AG08396 (cell line): ENCODE measurements around the gene MRPL48.
A peak's percentile ranks its signal among the peaks of the same experiment; 100 is the strongest.
"Not testable (repeated sequence)": the region's sequence is repeated elsewhere in the genome, so short reads cannot be mapped to it uniquely, and the experiment has no call there.

ENCODE experiments used
- DNase-seq: peaks from one replicate; pipeline ENCODE4 v3.0.0; 2012; ENCODE audit warnings: low spot score, mixed read lengths

The MRPL48 gene

GRCh38 chr11:73839123-73839457, 51.4 kb downstream of the MRPL48 start:
- DNase-seq, result no peak

- no peak for DNase-seq
Observed at GRCh38 chr11:73851046-73851764, 63.5 kb downstream of the MRPL48 start.

GRCh38 chr11:73852049-73852448, 64.4 kb downstream of the MRPL48 start:
- DNase-seq, result no peak

GRCh38 chr11:73854680-73855079, 67.0 kb downstream of the MRPL48 start:
- DNase-seq, result peak; percentile 12

GRCh38 chr11:73856031-73856567, 68.4 kb downstream of the MRPL48 start:
- DNase-seq, result no peak

GRCh38 chr11:73859671-73860070, 72.0 kb downstream of the MRPL48 start:
- no peak for DNase-seq

- DNase-seq, result no peak
Observed at GRCh38 chr11:73860202-73860601, 72.5 kb downstream of the MRPL48 start.

- no peak for DNase-seq
Observed at GRCh38 chr11:73862986-73863385, 75.3 kb downstream of the MRPL48 start.

- peak; percentile 4 for DNase-seq
Observed at GRCh38 chr11:73866095-73866579, 78.5 kb downstream of the MRPL48 start.

GRCh38 chr11:73866586-73866996, 78.9 kb downstream of the MRPL48 start:
- peak; percentile 65 for DNase-seq

GRCh38 chr11:73869332-73869949, 81.8 kb downstream of the MRPL48 start:
- no peak for DNase-seq

- DNase-seq, result no peak
Observed at GRCh38 chr11:73870261-73870660, 82.6 kb downstream of the MRPL48 start.

GRCh38 chr11:73872749-73873357, 85.2 kb downstream of the MRPL48 start:
- no peak for DNase-seq

GRCh38 chr11:73875380-73875779, 87.7 kb downstream of the MRPL48 start:
- no peak for DNase-seq

GRCh38 chr11:73875840-73876239, 88.2 kb downstream of the MRPL48 start:
- DNase-seq, result no peak

GRCh38 chr11:73876424-73877310, 89.0 kb downstream of the MRPL48 start, which contains the start of the genes COA4 and PAAF1:
COA4 (minus strand) TSS chr11:73876846; CDS start chr11:73873378, 3,468 bp downstream.
PAAF1 (plus strand) TSS chr11:73876999; CDS start chr11:73877022, 23 bp downstream.
- peak; percentile 93 for DNase-seq

- DNase-seq, result no peak
Observed at GRCh38 chr11:73878771-73879170, 91.1 kb downstream of the MRPL48 start.

GRCh38 chr11:73880449-73880848, 92.8 kb downstream of the MRPL48 start:
- DNase-seq, result not testable (repeated sequence)

GRCh38 chr11:73883856-73884255, 96.2 kb downstream of the MRPL48 start:
- DNase-seq, result no peak

GRCh38 chr11:73888244-73888643, 100.6 kb downstream of the MRPL48 start:
- DNase-seq, result no peak

- peak; percentile 7 for DNase-seq
Observed at GRCh38 chr11:73889019-73889418, 101.3 kb downstream of the MRPL48 start.

GRCh38 chr11:73889536-73889935, 101.9 kb downstream of the MRPL48 start:
- no peak for DNase-seq
